ENCODE results near the gene COPB1.
"Not testable (repeated sequence)": the region's sequence is repeated elsewhere in the genome, so short reads cannot be mapped to it uniquely, and the experiment has no call there.

COPB1 gene, protein sequence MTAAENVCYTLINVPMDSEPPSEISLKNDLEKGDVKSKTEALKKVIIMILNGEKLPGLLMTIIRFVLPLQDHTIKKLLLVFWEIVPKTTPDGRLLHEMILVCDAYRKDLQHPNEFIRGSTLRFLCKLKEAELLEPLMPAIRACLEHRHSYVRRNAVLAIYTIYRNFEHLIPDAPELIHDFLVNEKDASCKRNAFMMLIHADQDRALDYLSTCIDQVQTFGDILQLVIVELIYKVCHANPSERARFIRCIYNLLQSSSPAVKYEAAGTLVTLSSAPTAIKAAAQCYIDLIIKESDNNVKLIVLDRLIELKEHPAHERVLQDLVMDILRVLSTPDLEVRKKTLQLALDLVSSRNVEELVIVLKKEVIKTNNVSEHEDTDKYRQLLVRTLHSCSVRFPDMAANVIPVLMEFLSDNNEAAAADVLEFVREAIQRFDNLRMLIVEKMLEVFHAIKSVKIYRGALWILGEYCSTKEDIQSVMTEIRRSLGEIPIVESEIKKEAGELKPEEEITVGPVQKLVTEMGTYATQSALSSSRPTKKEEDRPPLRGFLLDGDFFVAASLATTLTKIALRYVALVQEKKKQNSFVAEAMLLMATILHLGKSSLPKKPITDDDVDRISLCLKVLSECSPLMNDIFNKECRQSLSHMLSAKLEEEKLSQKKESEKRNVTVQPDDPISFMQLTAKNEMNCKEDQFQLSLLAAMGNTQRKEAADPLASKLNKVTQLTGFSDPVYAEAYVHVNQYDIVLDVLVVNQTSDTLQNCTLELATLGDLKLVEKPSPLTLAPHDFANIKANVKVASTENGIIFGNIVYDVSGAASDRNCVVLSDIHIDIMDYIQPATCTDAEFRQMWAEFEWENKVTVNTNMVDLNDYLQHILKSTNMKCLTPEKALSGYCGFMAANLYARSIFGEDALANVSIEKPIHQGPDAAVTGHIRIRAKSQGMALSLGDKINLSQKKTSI

DNA sequence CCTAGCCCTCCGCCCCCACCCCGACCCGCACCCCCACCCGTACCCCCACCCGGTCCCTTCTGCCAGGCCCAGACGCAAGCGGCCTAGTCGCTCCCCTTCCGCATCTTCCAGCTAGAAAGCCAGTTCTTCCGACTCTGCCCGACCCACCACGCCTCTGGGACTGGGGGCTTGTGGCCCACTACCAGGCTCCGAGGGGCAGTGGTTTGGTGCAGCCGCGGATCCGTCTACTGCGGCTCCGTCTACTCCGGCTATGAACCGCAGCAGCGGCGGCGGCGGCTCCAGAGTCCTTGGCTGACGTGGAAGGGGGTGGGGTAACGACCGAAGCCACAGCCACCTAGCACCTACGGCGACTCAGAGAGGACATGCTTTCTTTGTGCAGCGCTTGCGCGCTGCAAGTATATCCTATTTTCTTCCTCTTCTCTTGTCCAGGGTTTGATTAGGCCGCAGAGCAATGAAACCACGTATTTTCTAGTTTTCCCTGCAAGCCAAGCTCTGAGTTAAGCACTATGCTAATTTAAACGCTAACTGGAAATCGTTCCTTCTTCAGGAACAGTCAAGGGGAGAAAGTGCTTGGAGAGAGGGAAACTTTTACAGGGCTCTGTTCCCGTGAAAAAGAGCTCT is at the start of gene COPB1:
COPB1 (minus strand) TSS at position 252 of the 621 bp plus-strand sequence. CDS start 883 bp downstream, outside the sequence.
- in situ Hi-C loops (cut with HindIII; ENCODE audit: low pct_ligation_motif_present, low pct_unique_long_range_greater_than_20kb, low sequenced_read_pairs), result no loop called here
- peak; percentile 85 for DNase-seq

DNA sequence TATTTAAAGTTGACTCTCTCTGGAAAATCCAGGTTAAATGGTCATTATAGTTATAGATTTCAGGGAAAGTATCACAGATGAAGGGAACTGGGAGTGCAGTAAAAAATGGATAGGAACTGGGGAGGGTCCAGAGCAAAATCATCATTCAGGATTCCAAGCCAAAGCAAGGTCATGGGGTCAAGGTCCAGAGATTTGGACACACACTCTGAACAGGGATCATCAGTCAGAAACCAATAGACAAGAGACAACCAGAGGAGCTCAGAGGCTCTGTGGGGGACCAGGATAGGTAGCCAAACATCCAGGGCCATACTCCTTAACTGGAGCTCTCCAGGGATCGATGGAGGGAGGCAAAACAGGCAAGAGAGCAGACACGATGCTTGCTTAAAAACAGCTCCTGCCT is 47.8 kb upstream of the COPB1 start:
- DNase-seq, result no peak
- in situ Hi-C loops (cut with HindIII; ENCODE audit: low pct_ligation_motif_present, low pct_unique_long_range_greater_than_20kb, low sequenced_read_pairs), result no loop called here

DNA sequence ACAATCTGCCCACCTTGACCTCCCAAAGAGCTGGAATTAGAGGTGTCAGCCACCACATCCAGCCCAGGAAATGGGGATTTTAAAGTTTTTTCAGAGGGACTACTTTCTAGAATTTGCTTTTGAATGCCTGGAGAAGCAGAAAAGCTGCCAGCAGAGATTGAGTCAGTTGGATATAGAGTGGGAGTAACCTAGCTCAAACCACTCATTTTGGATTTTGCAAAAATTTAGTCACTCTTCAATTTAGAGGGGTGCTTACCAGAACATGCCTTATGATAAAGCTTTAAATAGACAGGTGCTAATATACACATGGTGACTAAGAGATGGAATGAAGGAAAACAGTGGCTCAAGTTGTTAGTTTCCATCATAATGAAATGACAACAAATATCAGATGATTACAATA is 47.1 kb upstream of the COPB1 start:
- DNase-seq, result no peak
- in situ Hi-C loops (cut with HindIII; ENCODE audit: low pct_ligation_motif_present, low pct_unique_long_range_greater_than_20kb, low sequenced_read_pairs), result no loop called here

DNA sequence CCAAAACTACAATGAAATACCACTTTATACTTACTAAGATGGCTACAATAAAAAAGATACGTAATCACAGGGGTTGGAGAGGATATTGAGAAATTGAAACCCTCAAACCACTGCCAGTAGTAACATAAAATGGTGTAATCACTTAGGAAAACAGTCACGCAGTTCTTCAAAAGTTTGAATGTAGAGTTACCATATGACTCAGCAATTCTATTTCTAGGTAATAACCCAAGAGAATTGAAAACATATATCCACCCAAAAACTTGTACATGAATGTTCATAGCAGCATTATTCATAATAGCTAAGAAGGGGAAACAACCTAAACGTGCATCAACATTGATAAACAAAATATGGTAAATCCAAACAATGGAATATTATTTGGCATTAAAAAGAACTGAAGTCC is 45.0 kb upstream of the COPB1 start:
- no peak for DNase-seq
- in situ Hi-C loops (cut with HindIII; ENCODE audit: low pct_ligation_motif_present, low pct_unique_long_range_greater_than_20kb, low sequenced_read_pairs), result no loop called here

DNA sequence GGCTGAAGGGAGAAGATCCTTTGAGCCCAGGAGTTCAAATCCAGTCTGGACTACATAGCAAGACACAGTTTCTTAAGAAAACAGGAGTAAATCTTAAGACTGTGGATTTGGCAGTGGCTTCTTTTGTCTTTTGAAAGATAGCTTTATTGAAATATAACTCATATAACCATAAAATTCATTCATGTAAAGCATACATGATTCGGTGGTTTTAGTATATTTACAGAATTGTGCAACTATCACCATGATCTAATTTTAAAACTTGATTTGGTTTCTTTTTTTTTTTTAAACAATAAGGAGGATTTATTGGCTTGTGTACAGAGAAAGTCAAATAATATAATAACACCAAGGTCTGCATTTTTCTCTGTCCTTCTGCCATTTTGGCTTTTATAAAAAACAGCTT is 43.6 kb upstream of the COPB1 start:
- no peak for DNase-seq
- in situ Hi-C loops (cut with HindIII; ENCODE audit: low pct_ligation_motif_present, low pct_unique_long_range_greater_than_20kb, low sequenced_read_pairs), result no loop called here

DNA sequence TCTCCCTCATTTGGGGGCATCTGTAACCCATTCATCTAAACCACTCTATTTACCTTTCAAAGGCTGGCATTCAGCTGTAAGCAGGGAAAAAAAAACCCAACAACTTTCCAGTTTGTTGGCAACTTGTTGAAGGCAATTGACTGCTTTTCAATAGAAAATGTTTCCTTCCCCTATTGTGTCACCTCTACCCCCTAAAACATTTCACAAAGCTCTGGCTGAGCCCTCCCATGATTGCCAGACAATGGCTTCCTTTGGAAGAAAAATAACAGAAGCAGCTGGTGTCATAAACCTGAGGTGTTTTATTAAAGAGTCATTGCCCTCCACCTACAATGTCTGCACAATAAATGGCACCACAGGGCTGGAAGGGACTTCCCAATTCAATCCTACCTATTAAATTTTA is 42.7 kb upstream of the COPB1 start:
- no peak for DNase-seq
- in situ Hi-C loops (cut with HindIII; ENCODE audit: low pct_ligation_motif_present, low pct_unique_long_range_greater_than_20kb, low sequenced_read_pairs), result no loop called here

DNA sequence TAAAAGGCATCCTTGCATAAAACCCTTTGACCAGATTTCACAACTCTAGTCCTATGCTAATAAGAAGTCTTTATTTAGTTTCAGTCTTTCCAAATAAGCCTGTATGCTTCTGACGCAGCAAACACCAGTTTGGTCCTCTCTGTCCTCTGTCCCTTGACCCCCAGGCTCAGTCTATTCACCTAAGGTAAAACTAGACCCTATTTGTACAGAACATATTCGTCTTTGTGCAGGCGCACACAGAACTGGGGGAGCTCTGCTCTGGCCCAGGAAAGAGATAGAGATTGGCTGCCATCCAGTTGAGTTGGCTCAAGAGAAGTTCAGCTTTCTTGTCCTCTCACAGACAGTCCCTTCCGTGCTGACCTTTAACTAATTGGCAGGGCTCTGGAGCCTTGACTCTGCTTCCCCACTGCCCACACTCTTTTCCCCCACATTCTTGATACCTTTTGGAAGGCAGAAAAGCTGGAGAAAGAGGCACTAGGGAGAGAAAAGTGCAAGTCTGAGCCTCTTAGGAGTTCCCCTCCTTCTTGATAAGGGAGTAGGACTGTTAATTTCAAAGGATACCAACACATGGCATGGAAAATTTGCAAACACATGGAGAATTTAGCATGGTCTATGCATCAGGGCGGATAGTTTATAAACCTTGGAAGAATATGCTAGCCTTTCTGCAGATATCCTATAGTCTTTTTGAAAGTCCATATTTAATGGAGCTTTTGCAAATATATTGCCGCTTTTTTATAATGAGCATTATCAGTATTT is 41.8 kb upstream of the COPB1 start:
- DNase-seq, result no peak
- in situ Hi-C loops (cut with HindIII; ENCODE audit: low pct_ligation_motif_present, low pct_unique_long_range_greater_than_20kb, low sequenced_read_pairs), result no loop called here

DNA sequence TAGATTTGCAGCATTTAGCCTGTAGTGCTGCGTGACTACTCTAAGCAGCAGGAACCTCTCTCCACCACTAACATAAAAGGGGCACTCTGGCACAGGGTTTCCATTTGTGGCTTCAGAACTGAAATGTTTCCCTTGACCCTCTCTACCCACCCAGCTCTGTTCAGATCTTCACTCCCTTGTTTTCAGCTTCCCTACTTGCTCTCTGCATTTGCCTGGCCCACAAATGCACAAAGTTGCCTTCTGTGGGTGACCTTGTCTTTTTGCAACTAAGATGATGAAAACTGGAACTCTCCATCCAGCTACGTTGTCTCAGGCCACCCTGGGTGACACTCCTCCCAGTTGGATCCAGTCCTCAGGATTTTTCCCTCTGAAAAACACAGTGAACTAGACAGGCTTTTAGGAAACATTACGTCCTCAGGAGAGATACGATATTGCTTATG is 40.4 kb upstream of the COPB1 start:
- no peak for DNase-seq
- in situ Hi-C loops (cut with HindIII; ENCODE audit: low pct_ligation_motif_present, low pct_unique_long_range_greater_than_20kb, low sequenced_read_pairs), result no loop called here

DNA sequence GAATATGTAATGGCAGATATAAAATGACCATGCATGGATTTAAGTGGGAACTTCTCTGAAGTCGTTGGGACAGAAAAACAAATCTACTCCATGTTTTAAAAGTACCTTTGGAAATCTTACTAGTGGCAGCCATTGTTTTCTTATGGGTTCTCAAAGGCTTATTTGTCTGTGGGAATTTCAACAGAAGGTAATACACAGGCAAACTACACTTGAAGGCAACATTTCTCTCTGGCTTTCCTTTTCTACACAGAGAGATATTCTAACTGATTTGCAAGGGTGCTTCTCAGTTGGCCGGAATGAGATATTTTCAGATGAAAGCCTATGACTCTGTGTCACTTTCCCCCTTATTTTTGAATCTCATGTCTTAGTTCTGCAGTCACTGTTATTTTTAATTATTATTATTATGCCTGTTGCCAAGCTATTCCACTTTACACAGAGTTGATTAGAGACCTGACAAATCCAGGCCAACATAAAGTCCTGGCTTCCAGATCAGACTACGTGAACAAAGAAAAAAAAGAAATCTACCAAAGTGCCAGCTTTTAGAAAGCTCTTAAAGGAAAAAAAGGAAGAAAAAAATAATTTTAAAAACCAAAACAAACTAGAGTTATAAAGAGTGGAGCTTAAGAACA is 39.4 kb upstream of the COPB1 start:
- in situ Hi-C loops (cut with HindIII; ENCODE audit: low pct_ligation_motif_present, low pct_unique_long_range_greater_than_20kb, low sequenced_read_pairs), result no loop called here
- no peak for DNase-seq

DNA sequence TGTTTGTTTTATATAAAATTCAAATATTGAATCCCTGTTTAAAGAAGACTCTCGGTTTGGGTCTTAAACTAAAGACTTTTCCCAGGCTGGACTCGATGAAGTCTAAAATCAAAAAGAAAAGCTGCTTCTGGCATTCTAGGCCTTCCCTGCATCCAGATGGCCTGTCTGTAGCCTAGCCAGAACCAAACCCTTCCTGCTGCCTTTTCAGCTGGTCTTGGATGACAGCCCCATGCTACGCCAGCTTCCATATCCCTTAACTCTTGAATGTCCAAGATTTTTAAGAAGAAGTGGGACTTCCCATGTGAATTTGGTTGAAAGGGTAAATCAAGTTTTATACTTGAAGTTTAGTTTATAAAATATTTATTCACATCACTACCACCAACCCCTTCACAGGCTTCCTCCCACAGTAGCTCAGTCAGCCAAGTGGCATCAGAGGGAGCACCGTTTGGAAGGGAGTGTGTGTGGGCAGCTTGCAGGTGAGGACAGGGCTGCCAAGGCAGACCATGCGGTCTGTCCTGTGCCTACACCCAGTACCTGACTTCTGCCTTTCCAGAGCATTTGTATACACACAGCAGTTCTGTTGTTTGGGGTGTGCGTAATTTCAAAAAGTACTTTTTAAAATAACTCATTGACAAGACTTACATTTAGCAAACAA is 38.8 kb upstream of the COPB1 start:
- DNase-seq, result no peak
- in situ Hi-C loops (cut with HindIII; ENCODE audit: low pct_ligation_motif_present, low pct_unique_long_range_greater_than_20kb, low sequenced_read_pairs), result no loop called here

DNA sequence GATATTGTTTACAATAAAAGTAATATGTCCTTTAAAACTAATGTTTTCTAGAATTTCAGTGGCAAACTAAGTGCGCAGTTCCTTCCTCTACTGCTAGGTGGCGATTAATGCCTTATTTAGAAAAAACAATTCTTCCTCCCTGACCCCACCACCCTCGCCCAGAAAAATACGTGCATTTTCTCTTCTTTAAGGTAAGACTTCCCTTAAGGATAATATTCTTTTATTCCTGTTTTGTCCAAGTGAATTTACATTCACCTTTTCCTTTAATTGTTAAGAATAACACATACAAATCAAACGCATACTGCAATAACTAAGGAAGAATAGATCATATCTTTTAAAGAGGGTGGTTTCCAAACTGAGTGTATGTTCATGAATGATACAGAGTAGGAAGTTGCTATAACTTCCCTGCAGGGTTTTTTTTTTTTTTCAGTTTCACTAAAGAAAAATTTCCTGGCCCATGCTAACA is 37.6 kb upstream of the COPB1 start:
- in situ Hi-C loops (cut with HindIII; ENCODE audit: low pct_ligation_motif_present, low pct_unique_long_range_greater_than_20kb, low sequenced_read_pairs), result no loop called here
- peak; percentile 30 for DNase-seq

DNA sequence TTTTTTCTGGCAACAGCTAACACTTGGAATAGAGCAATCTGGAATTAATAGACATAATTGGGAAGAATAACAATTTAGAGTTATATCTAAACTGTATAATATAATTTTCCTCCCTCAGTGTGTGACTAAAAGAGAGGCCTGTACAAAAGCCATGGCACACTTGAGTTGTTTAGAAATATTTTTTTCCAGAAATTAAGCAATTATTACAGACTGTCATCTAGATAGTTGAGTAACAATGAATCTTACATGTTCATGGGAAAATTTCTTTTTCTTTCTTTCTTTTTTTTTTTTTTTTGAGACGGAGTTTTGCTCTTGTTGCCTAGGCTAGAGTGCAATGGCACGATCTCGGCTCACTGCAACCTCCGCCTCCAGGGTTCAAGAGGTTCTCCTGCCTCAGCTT is 35.6 kb upstream of the COPB1 start:
- in situ Hi-C loops (cut with HindIII; ENCODE audit: low pct_ligation_motif_present, low pct_unique_long_range_greater_than_20kb, low sequenced_read_pairs); DNase-seq: not testable (repeated sequence)

DNA sequence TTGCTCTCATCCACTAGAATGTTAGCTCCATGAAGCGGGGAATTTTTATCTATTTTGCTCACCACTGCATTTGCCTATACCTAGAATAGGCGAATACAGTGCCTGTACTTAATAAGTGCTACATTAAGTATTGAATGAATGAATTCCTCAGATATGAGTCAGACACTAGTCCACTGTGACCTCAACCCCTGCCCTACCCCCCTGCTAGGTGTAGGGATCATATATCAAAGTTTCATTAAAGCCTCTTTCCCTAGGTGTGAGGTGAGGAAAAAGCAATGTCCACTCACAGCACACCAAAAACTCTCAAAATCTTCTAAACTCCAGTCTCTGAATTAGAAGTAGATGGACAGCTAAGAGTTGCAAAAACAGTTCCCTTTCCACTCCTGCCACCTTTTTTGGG is 30.3 kb upstream of the COPB1 start:
- DNase-seq, result peak; percentile 19
- in situ Hi-C loops (cut with HindIII; ENCODE audit: low pct_ligation_motif_present, low pct_unique_long_range_greater_than_20kb, low sequenced_read_pairs), result no loop called here

DNA sequence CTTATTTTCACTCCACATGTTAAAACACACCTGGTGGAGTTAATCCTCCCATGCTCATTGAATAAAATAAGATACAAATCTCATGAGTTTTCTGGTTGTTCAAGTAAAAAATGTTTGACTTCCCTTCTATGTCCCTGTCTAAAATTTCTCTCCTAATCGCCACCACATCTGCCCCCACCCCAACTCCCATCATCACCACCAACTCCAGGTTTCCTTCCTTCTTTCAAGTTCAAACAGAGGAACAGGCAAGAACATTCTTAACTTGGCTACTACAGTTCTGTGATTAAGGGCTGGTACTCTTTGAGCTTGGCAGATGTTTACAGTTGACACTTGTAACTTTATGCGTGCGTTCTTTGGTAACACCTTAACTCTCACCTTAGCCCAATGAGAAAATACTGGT is 29.7 kb upstream of the COPB1 start:
- in situ Hi-C loops (cut with HindIII; ENCODE audit: low pct_ligation_motif_present, low pct_unique_long_range_greater_than_20kb, low sequenced_read_pairs), result no loop called here
- no peak for DNase-seq

DNA sequence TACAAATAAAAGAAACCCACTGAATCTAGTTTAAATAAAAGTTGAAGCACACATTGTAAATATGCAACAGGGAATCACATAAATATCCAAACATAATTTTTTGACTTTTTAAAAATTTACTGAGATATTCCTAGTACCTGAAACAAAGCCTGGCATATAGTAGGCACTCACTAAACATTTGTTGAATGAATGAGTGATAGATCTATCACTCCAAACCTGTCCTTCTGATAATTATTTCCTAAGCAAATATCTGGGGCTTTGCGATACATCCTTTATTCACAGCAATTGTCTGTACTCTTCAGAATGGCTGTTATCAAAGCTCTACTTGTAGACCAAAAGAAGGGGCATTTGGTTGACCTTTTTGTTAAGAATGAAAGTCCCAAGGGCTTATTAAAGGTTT is 23.2 kb upstream of the COPB1 start:
- in situ Hi-C loops (cut with HindIII; ENCODE audit: low pct_ligation_motif_present, low pct_unique_long_range_greater_than_20kb, low sequenced_read_pairs), result no loop called here
- DNase-seq, result no peak

DNA sequence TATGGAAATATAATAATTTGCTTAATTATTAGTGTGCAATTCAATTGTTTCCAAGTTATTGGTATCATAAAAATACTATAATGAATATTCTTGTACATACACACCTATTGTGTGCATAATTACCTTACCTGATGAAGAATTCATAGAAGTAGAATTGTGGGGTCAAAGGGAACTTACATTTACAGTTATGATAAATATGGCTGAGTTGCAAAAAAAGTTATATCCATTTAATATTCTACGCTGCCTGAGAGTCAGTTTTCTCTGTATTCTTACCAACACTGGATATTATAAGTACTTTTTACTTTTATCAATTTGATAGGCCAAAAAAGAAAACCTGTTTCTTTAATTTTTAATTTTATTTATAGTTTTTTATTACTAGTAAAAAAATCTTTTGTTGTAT is 22.6 kb upstream of the COPB1 start:
- DNase-seq, result no peak
- in situ Hi-C loops (cut with HindIII; ENCODE audit: low pct_ligation_motif_present, low pct_unique_long_range_greater_than_20kb, low sequenced_read_pairs), result no loop called here

DNA sequence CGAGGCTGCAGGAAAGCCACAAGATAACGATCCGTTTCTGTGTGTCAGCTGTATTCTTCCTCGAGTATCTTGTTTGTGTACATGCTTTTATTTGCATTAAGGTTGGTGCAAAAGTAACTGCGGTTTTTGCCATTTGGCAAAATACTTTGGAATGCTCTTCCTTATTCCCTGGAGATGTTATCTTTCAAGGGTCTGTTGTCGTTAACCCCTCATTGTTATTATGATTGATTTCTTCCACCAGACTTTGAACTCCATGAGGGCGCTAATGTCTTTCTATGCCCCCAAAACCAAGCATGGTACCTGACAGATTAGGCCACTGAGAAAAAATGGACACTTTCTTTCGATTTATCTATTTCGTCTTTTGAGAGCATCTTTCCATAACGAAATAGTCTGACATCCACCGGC is 21.1 kb upstream of the COPB1 start:
- DNase-seq, result no peak
- in situ Hi-C loops (cut with HindIII; ENCODE audit: low pct_ligation_motif_present, low pct_unique_long_range_greater_than_20kb, low sequenced_read_pairs), result no loop called here

Measured in ACHN (cell line).